GM12878 (cell line): ENCODE measurements around the gene EIF4ENIF1. TPM values are rescaled to one million over a fixed set of nuclear protein-coding genes. Genes with fewer than 3 reads are reported as not detected.
A peak's percentile ranks its signal among the peaks of the same experiment; 100 is the strongest.

Experiments used
- ATAC-seq: fragments of 200-7000 bp; cut with Tn5 transposase; 3 replicates; pipeline ENCODE4 v1.9.1; 2020; ENCODE audit warnings: mild to moderate bottlenecking, moderate library complexity
- BruUV-seq: library from RNA; stranded (reverse); fragments of 400-500 nt; replicated peaks from 2 replicates; lab custom pipeline; 2021; lab: Mats Ljungman, UMichigan
- CTCF ChIA-PET: fragments of 300-600 bp; sonication (Branson Sonifier 250); formaldehyde crosslinking; extraction: SDS; loops from one replicate; lab custom pipeline; 2021; ENCODE audit warnings: inconsistent platforms; lab: Yijun Ruan, JAX
- POLR2A ChIA-PET: fragments of 350-600 bp; formaldehyde crosslinking; extraction: SDS; loops from one replicate; lab custom pipeline; 2021; ENCODE audit warnings: inconsistent platforms; lab: Charles Lee
- RAD21 ChIA-PET: fragments of 300-600 bp; sonication (Branson Sonifier 250); formaldehyde crosslinking; loops from one replicate; lab custom pipeline; 2023; ENCODE audit warnings: antibody characterized with exemption; ENCODE audit not compliant: unreplicated experiment; lab: Charles Lee
- SMC1A ChIA-PET: fragments of 300-600 bp; sonication (Branson Sonifier 250); formaldehyde crosslinking; loops from one replicate; lab custom pipeline; 2023; ENCODE audit not compliant: unreplicated experiment, uncharacterized antibody; lab: Charles Lee
- DNase-seq: peaks from one replicate; pipeline ENCODE4 v3.0.0-alpha.2; 2011; ENCODE audit warnings: low read depth, low spot score
- FAIRE-seq: peaks from 3 replicates; lab custom pipeline; 2011; peaks lifted over from hg19 to GRCh38; lab: Jason Lieb, UNC
- H2AFZ ChIP-seq: 2 replicates; pipeline ENCODE4 v1.6.0; 2011; ENCODE audit warnings: low read depth, low read length, control low read depth; ENCODE audit not compliant: control insufficient read depth
- H3K27ac ChIP-seq: 2 replicates; pipeline ENCODE4 v1.5.1; 2011; ENCODE audit warnings: control low read depth; ENCODE audit not compliant: control insufficient read depth, insufficient read depth
- H3K27me3 ChIP-seq, 2 experiments: replicated peaks in 1 of 2; 2 replicates each; pipeline versions ENCODE4 v1.6.0 to v1.6.1; 2011; ENCODE audit warnings: low read length in 1 of 2; ENCODE audit not compliant: control insufficient read depth in 2 of 2, insufficient read depth in 2 of 2
- H3K36me3 ChIP-seq, 2 experiments: 2 replicates each; pipeline ENCODE4 v1.5.1; 2011; ENCODE audit warnings: low read length in 1 of 2; ENCODE audit not compliant: control insufficient read depth in 2 of 2, insufficient read depth in 2 of 2
- H3K4me1 ChIP-seq: 2 replicates; pipeline ENCODE4 v1.6.1; 2011; ENCODE audit warnings: mild to moderate bottlenecking, low read length, moderate library complexity, mixed read lengths; ENCODE audit not compliant: control insufficient read depth, insufficient read depth
- H3K4me2 ChIP-seq: 2 replicates; pipeline ENCODE4 v1.6.0; 2011; ENCODE audit warnings: control low read depth; ENCODE audit not compliant: control insufficient read depth, insufficient read depth
- H3K4me3 ChIP-seq: fragments of 200-600 bp; sonication (generic); 2 replicates; pipeline ENCODE4 v1.5.1; 2016
- H3K79me2 ChIP-seq: 2 replicates; pipeline ENCODE4 v1.6.0; 2011; ENCODE audit warnings: low read length; ENCODE audit not compliant: control insufficient read depth, insufficient read depth
- H3K9ac ChIP-seq: 2 replicates; pipeline ENCODE4 v1.8.0; 2011; ENCODE audit warnings: low read length, control low read depth, mixed read lengths; ENCODE audit not compliant: control insufficient read depth, insufficient read depth
- H3K9me3 ChIP-seq: replicated peaks from 3 replicates; pipeline ENCODE4 v1.5.1; 2011; ENCODE audit warnings: mild to moderate bottlenecking, low read length; ENCODE audit not compliant: control insufficient read depth, insufficient read depth
- H4K20me1 ChIP-seq: 2 replicates; pipeline ENCODE4 v1.6.0; 2011; ENCODE audit not compliant: control insufficient read depth, insufficient read depth
- BCL11A ChIP-seq: IDR thresholded peaks from 2 replicates; pipeline ENCODE4 v1.6.1; 2011; ENCODE audit warnings: low read depth, low read length
- CREB1 ChIP-seq: IDR thresholded peaks from 2 replicates; pipeline ENCODE4 v1.6.1; 2012; ENCODE audit warnings: low read depth, mild to moderate bottlenecking, inconsistent platforms
- CREM ChIP-seq: IDR thresholded peaks from 2 replicates; pipeline ENCODE4 v1.6.1; 2014; ENCODE audit warnings: antibody characterized with exemption, low read depth
- ETV6 ChIP-seq, 2 experiments: fragments of 450-650 bp in 1 of 2; IDR thresholded peaks in 1 of 2; conservative IDR thresholded peaks in 1 of 2; 2 replicates each; pipeline ENCODE4 v1.6.1; 2014; ENCODE audit warnings: antibody characterized with exemption in 1 of 2, borderline replicate concordance in 1 of 2, low read depth in 1 of 2, mild to moderate bottlenecking in 1 of 2, moderate library complexity in 1 of 2
- JUNB ChIP-seq: IDR thresholded peaks from 2 replicates; pipeline ENCODE4 v1.6.1; 2016; ENCODE audit warnings: antibody characterized with exemption, mild to moderate bottlenecking
- KLF5 ChIP-seq: fragments of 450-650 bp; IDR thresholded peaks from 2 replicates; pipeline ENCODE4 v1.6.1; 2014; ENCODE audit warnings: mild to moderate bottlenecking; ENCODE audit not compliant: partially characterized antibody
- NFIC ChIP-seq: IDR thresholded peaks from 2 replicates; pipeline ENCODE4 v1.6.1; 2012; ENCODE audit warnings: low read depth, mild to moderate bottlenecking, inconsistent platforms, low read length, moderate library complexity
- NFYA ChIP-seq: IDR thresholded peaks from 2 replicates; pipeline ENCODE4 v1.6.1; 2011; ENCODE audit warnings: low read depth, mild to moderate bottlenecking, low read length, improper control_type of control experiment, borderline replicate concordance
- NR2F1 ChIP-seq: fragments of 450-650 bp; conservative IDR thresholded peaks from 2 replicates; pipeline ENCODE4 v1.6.1; 2017; ENCODE audit warnings: mild to moderate bottlenecking
- NRF1 ChIP-seq: conservative IDR thresholded peaks from 2 replicates; pipeline ENCODE4 v1.6.1; 2011; ENCODE audit warnings: mild to moderate bottlenecking, low read depth, low read length, improper control_type of control experiment
- RUNX3 ChIP-seq: IDR thresholded peaks from 2 replicates; pipeline ENCODE4 v1.6.1; 2012; ENCODE audit warnings: low read length, inconsistent platforms
- TCF7 ChIP-seq: IDR thresholded peaks from 2 replicates; pipeline ENCODE4 v1.6.1; 2014; ENCODE audit warnings: antibody characterized with exemption, borderline replicate concordance
- YY1 ChIP-seq: IDR thresholded peaks from 2 replicates; pipeline ENCODE4 v1.6.1; 2011; ENCODE audit warnings: low read depth, mild to moderate bottlenecking, low read length
- ZNF384 ChIP-seq: IDR thresholded peaks from 2 replicates; pipeline ENCODE4 v1.6.1; 2012; ENCODE audit warnings: low read depth, mild to moderate bottlenecking, low read length, improper control_type of control experiment, borderline replicate concordance
- ZNF622 ChIP-seq: fragments of 450-650 bp; IDR thresholded peaks from 2 replicates; pipeline ENCODE4 v1.6.1; 2017; ENCODE audit warnings: mild to moderate bottlenecking, inconsistent platforms
- WGBS: methylation state at CpG from one replicate; pipeline ENCODE4 v1.1.6; 2016; ENCODE audit warnings: low lambda C conversion rate; ENCODE audit not compliant: insufficient replicate concordance, insufficient coverage; ENCODE audit errors: missing lambda C conversion rate; 5-methylcytosine and 5-hydroxymethylcytosine counted together
- in situ Hi-C: fragments of 300-500 bp; cut with MboI; formaldehyde crosslinking; loops from 9 replicates; pipeline ENCODE4 v1.14.3; 2018; ENCODE audit warnings: mixed read lengths
- intact Hi-C: fragments of 100-400 bp; cut with micrococcal nuclease; formaldehyde crosslinking; loops from one replicate; pipeline ENCODE4 v1.14.2; 2022; ENCODE audit not compliant: unreplicated experiment
- polyA plus RNA-seq, 11 experiments: library from polyadenylated mRNA; depleted of rRNA in 4 of 11; unstranded in 6 of 11; stranded (reverse) in 5 of 11; fragments of >200 nt; fragmentation: Nextera tagmentation in 4 of 11; fragmentation: Illumina TruSeq in 1 of 11; extraction: Ambion mirVana in 4 of 11; extraction: Trizol in 1 of 11; gene quantifications; 1 replicate in 1 of 11; 2 replicates in 10 of 11; pipeline versions ENCODE4 v1.2.1 to v1.2.3, GENCODE V29; 2011 to 2016; ENCODE audit warnings: inconsistent platforms in 2 of 11, missing spikeins in 2 of 11, low read depth in 1 of 11
- total RNA-seq, 4 experiments: library from RNA; depleted of rRNA in 3 of 4; stranded (reverse); fragments of >200 nt in 3 of 4; fragmentation: Illumina TruSeq in 1 of 4; extraction: Trizol in 1 of 4; gene quantifications; 2 replicates each; pipeline versions ENCODE4 v1.2.1 to v1.2.3, GENCODE V29; 2013 to 2021

The EIF4ENIF1 gene
- total and polyA plus RNA-seq, 10 of the 15 experiments (the other 5 are each of a cell fraction or from before 2014, with no cell fraction given): 4.4 to 43.7 (median 24.4) TPM

GRCh38 chr22:31501738-31502137 is 12.1 kb upstream of the EIF4ENIF1 start (continued):
- TF ChIP-seq NFYA: no peak
- TF ChIP-seq TCF7: no peak
- TF ChIP-seq BCL11A: no peak
- no peak for TF ChIP-seq NR2F1

- intact Hi-C loops (loop anchor here (2.0 to 5.0 kb wide), 3 partner anchors 40 to 135 kb away; no protein-coding TSS in a partner anchor), in situ Hi-C loops (no loop called here)
- ChIA-PET SMC1A (interaction anchor here (1.0 to 1.1 kb wide), 2 partner anchors 8 to 87 kb away, joined by 3 to 4 read pairs; no protein-coding TSS in a partner anchor), POLR2A (no interaction called here), CTCF (interaction anchor here (1.2 kb wide), 1 partner anchor 46 kb away, joined by 3 read pairs; no protein-coding TSS in a partner anchor), RAD21 (interaction anchor here (1.0 kb wide), 2 partner anchors 29 to 46 kb away, joined by 3 to 4 read pairs; no protein-coding TSS in a partner anchor)
- no peak; the same call in 1 of the 3 replicates for ATAC-seq
- 14% methylated on average over 10 of the region's 10 CpGs for WGBS
- TF ChIP-seq NFIC (no peak), ETV6 (conservative IDR thresholded peaks at IDR 0.05 in 1 of 2, IDR thresholded peaks at IDR 0.05 in 1 of 2; ENCODE audit: borderline replicate concordance in 1 of 2, low read depth in 1 of 2) (0 out of 4 replicates have a peak, but pooled peaks of 1 of the 2 experiments have one; percentile 9), CREB1 (peak; percentile 85), ZNF622 (0 out of 2 replicates have a peak, but pooled peaks have one; percentile 27), JUNB (peak; percentile 49), KLF5 (peak; percentile 52), CREM (peak; percentile 67), YY1 (0 out of 2 replicates have a peak, but pooled peaks have one; percentile 14), ZNF384 (no peak), NRF1 (no peak), RUNX3 (peak; percentile 57; the same call in 1 of the 2 replicates)
- no peak for DNase-seq
- Histone ChIP-seq H3K4me3 (peak overlapping the region; percentile 96), H3K36me3 (no peaks in the 10 kb centered on the region), H3K79me2 (peaks cover 35% of the 10 kb centered on the region), H2AFZ (peak overlapping the region; percentile 87), H3K4me1 (peaks cover 22% of the 10 kb centered on the region), H3K9me3 (no peaks in the 10 kb centered on the region; the same call in 2 of the 3 replicates), H3K4me2 (peak overlapping the region; percentile 92), H3K9ac (peak overlapping the region; percentile 94), H3K27me3 (no peaks in the 10 kb centered on the region), H4K20me1 (no peaks in the 10 kb centered on the region), H3K27ac (peak overlapping the region; percentile 96)
- peak; percentile 35 for FAIRE-seq
- TSS peak; percentile 78 for BruUV-seq
Measured at GRCh38 chr22:31497148-31497938, 7.7 kb upstream of the EIF4ENIF1 start.
